HepG2 (cell line): ENCODE results near the gene ZNF394. TPM values are rescaled to one million over a fixed set of nuclear protein-coding genes. Genes with fewer than 3 reads are reported as not detected.

Experiments
- CEBPG ChIP-seq: IDR thresholded peaks from 2 replicates; pipeline ENCODE4 v1.6.1; 2016
- DMAP1 ChIP-seq: IDR thresholded peaks from 2 replicates; pipeline ENCODE4 v1.6.1; 2016
- ELF1 ChIP-seq: sonication (generic); formaldehyde crosslinking; IDR thresholded peaks from 2 replicates; pipeline ENCODE4 v1.4.0; 2020; ENCODE audit warnings: missing genetic modification reagents
- ELF4 ChIP-seq: sonication (generic); formaldehyde crosslinking; IDR thresholded peaks from 2 replicates; pipeline ENCODE4 v1.5.0; 2020; ENCODE audit warnings: missing genetic modification reagents, mild to moderate bottlenecking, moderate library complexity, borderline replicate concordance
- FOXA3 ChIP-seq: IDR thresholded peaks from 2 replicates; pipeline ENCODE4 v1.6.1; 2016; ENCODE audit warnings: missing genetic modification reagents, missing compliant biosample characterization
- HDAC2 ChIP-seq: sonication (generic); formaldehyde crosslinking; IDR thresholded peaks from 2 replicates; pipeline ENCODE4 v1.4.0; 2020; ENCODE audit warnings: missing genetic modification reagents
- HIVEP1 ChIP-seq: sonication (generic); formaldehyde crosslinking; IDR thresholded peaks from 2 replicates; pipeline ENCODE4 v1.4.0; 2020; ENCODE audit warnings: mild to moderate bottlenecking, missing genetic modification reagents
- MAFG ChIP-seq: sonication (generic); formaldehyde crosslinking; IDR thresholded peaks from 2 replicates; pipeline ENCODE4 v1.5.1; 2020; ENCODE audit warnings: mild to moderate bottlenecking, missing genetic modification reagents
- REST ChIP-seq, 2 experiments: IDR thresholded peaks; 2 replicates each; pipeline ENCODE4 v1.6.1; 2011 to 2012; ENCODE audit warnings: low read length in 2 of 2, borderline replicate concordance in 1 of 2, low read depth in 1 of 2, mild to moderate bottlenecking in 1 of 2, moderate library complexity in 1 of 2
- ZBTB20 ChIP-seq: sonication (generic); formaldehyde crosslinking; IDR thresholded peaks from 2 replicates; pipeline ENCODE4 v1.8.1; 2023; ENCODE audit warnings: missing genetic modification reagents, low read depth, mild to moderate bottlenecking, borderline replicate concordance
- ZKSCAN1 ChIP-seq: fragments of 150-350 bp; IDR thresholded peaks from 2 replicates; pipeline ENCODE4 v1.6.1; 2014; ENCODE audit warnings: low read length
- ZKSCAN8 ChIP-seq: IDR thresholded peaks from 2 replicates; pipeline ENCODE4 v1.6.1; 2016; ENCODE audit warnings: borderline replicate concordance, missing genetic modification reagents, missing compliant biosample characterization
- ZNF543 ChIP-seq: sonication (generic); formaldehyde crosslinking; IDR thresholded peaks from 2 replicates; pipeline ENCODE4 v1.4.0; 2020; ENCODE audit warnings: mild to moderate bottlenecking, missing genetic modification reagents
- ZNF563 ChIP-seq: sonication (generic); formaldehyde crosslinking; IDR thresholded peaks from 2 replicates; pipeline ENCODE4 v1.8.0; 2022; ENCODE audit warnings: mild to moderate bottlenecking, moderate library complexity, missing genetic modification reagents
- ZNF607 ChIP-seq: sonication (generic); formaldehyde crosslinking; IDR thresholded peaks from 2 replicates; pipeline ENCODE4 v1.5.1; 2020; ENCODE audit warnings: missing genetic modification reagents, mild to moderate bottlenecking, borderline replicate concordance
- ZNF616 ChIP-seq: sonication (generic); formaldehyde crosslinking; IDR thresholded peaks from 2 replicates; pipeline ENCODE4 v1.5.0; 2020; ENCODE audit warnings: low read depth, mild to moderate bottlenecking, missing genetic modification reagents
- ZNF749 ChIP-seq: sonication (generic); formaldehyde crosslinking; IDR thresholded peaks from 2 replicates; pipeline ENCODE4 v1.8.0; 2022; ENCODE audit warnings: mild to moderate bottlenecking, missing genetic modification reagents, moderate library complexity, borderline replicate concordance
- polyA plus RNA-seq, 8 experiments: library from polyadenylated mRNA; depleted of rRNA in 3 of 8; stranded (reverse) in 7 of 8; unstranded in 1 of 8; fragments of >200 nt; fragmentation: Illumina TruSeq in 4 of 8; extraction: Trizol in 4 of 8; gene quantifications; 2 replicates each; pipeline versions ENCODE4 v1.2.1 to v1.2.3, GENCODE V29; 2011 to 2016; ENCODE audit warnings: low read depth in 4 of 8, missing spikeins in 1 of 8, mixed read lengths in 1 of 8; ENCODE audit not compliant: insufficient read depth in 1 of 8
- total RNA-seq, 5 experiments: library from RNA; depleted of rRNA; stranded (reverse); fragments of >200 nt; fragmentation: Illumina TruSeq; extraction: Trizol; gene quantifications; 2 replicates each; pipeline ENCODE4 v1.2.3, GENCODE V29; 2016; ENCODE audit warnings: low read depth in 1 of 5
- TF ChIP-seq, protein P1 (sequence below): sonication (generic); formaldehyde crosslinking; IDR thresholded peaks from 2 replicates; pipeline ENCODE4 v1.5.0; 2020; ENCODE audit warnings: mild to moderate bottlenecking, missing genetic modification reagents
- TF ChIP-seq, protein P2 (sequence below): sonication (generic); formaldehyde crosslinking; IDR thresholded peaks from 2 replicates; pipeline ENCODE4 v1.4.0; 2020; ENCODE audit warnings: mild to moderate bottlenecking, missing genetic modification reagents
- TF ChIP-seq, protein P3 (sequence below): sonication (generic); formaldehyde crosslinking; IDR thresholded peaks from 2 replicates; pipeline ENCODE4 v1.4.0; 2020; ENCODE audit warnings: missing genetic modification reagents

The ZNF394 gene
- total and polyA plus RNA-seq, 2 of the 13 experiments (the other 11 are each of a cell fraction or from before 2014, with no cell fraction given) = 7.8 to 19.6 TPM

DNA sequence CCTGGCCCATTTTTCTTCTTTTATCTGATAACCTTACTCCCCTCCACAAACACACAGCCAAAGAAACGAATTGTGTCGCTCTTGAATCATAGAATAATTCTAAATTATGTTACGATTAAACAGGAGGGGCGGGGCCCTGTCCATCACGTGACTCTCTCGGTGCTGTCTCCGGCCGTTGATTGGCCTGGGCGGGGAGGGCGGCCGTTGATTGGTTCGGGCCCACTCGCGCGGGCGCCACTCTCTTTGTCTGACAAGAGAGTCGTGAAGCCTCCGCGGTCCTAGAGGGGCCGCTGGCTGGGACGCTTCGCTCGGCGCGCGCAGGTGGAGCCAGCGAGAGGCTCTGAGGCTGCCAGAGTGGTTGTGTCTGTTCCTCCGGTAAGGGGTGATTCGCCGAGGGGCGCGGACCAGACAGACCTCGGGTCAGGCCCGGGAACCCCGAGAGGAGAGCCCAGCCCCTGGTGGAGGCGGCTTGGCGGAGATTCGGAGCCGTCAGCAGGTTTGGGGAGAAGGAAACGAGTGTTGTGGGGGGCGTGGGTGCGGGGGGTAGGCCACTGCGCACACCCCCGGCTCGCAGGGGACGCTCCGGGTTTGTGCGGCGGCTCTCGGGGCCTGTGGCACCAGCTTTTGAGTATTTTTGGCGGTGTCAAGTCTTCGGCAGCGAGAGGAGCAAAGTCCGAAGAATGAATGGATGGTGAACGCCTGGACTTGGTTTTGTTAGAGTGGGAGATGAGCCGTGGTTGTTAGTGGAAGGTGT lies 27.3 kb downstream of the ZNF394 start, which contains the start of gene ZNF789 (continued):
- TF ChIP-seq, protein P1, sequence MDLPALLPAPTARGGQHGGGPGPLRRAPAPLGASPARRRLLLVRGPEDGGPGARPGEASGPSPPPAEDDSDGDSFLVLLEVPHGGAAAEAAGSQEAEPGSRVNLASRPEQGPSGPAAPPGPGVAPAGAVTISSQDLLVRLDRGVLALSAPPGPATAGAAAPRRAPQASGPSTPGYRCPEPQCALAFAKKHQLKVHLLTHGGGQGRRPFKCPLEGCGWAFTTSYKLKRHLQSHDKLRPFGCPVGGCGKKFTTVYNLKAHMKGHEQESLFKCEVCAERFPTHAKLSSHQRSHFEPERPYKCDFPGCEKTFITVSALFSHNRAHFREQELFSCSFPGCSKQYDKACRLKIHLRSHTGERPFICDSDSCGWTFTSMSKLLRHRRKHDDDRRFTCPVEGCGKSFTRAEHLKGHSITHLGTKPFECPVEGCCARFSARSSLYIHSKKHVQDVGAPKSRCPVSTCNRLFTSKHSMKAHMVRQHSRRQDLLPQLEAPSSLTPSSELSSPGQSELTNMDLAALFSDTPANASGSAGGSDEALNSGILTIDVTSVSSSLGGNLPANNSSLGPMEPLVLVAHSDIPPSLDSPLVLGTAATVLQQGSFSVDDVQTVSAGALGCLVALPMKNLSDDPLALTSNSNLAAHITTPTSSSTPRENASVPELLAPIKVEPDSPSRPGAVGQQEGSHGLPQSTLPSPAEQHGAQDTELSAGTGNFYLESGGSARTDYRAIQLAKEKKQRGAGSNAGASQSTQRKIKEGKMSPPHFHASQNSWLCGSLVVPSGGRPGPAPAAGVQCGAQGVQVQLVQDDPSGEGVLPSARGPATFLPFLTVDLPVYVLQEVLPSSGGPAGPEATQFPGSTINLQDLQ (CRISPR knock-in tag) = no peak
- TF ChIP-seq ZKSCAN8 (CRISPR knock-in tag) (no peak), HIVEP1 (0 out of 2 replicates have a peak, but pooled peaks have one; percentile 50), ZBTB20 (CRISPR knock-in tag) (no peak), FOXA3 (CRISPR knock-in tag) (no peak; the same call in none of the 2 replicates), ZNF616 (CRISPR knock-in tag) (no peak), ZKSCAN1 (no peak), ZNF543 (CRISPR knock-in tag) (peak; percentile 52; the same call in 1 of the 2 replicates), CEBPG (CRISPR knock-in tag) (no peak), HDAC2 (CRISPR knock-in tag) (no peak), MAFG (no peak), ELF4 (CRISPR knock-in tag) (no peak), REST (IDR thresholded peaks at IDR 0.05; ENCODE audit: borderline replicate concordance in 1 of 2, low read depth in 1 of 2, low read length in 2 of 2) (peak in 1 of 2 experiments; percentile 59; a peak in 1 of 4 replicates), ZNF563 (CRISPR knock-in tag) (peak; percentile 28; the same call in 1 of the 2 replicates), DMAP1 (peak; percentile 73; the same call in 1 of the 2 replicates), ELF1 (peak; percentile 30; the same call in 1 of the 2 replicates), ZNF607 (CRISPR knock-in tag) (0 out of 2 replicates have a peak, but pooled peaks have one; percentile 68), ZNF749 (CRISPR knock-in tag) (no peak)
- TF ChIP-seq, protein P2, sequence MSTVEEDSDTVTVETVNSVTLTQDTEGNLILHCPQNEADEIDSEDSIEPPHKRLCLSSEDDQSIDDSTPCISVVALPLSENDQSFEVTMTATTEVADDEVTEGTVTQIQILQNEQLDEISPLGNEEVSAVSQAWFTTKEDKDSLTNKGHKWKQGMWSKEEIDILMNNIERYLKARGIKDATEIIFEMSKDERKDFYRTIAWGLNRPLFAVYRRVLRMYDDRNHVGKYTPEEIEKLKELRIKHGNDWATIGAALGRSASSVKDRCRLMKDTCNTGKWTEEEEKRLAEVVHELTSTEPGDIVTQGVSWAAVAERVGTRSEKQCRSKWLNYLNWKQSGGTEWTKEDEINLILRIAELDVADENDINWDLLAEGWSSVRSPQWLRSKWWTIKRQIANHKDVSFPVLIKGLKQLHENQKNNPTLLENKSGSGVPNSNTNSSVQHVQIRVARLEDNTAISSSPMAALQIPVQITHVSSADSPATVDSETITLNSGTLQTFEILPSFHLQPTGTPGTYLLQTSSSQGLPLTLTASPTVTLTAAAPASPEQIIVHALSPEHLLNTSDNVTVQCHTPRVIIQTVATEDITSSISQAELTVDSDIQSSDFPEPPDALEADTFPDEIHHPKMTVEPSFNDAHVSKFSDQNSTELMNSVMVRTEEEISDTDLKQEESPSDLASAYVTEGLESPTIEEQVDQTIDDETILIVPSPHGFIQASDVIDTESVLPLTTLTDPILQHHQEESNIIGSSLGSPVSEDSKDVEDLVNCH = no peak
- TF ChIP-seq, protein P3, sequence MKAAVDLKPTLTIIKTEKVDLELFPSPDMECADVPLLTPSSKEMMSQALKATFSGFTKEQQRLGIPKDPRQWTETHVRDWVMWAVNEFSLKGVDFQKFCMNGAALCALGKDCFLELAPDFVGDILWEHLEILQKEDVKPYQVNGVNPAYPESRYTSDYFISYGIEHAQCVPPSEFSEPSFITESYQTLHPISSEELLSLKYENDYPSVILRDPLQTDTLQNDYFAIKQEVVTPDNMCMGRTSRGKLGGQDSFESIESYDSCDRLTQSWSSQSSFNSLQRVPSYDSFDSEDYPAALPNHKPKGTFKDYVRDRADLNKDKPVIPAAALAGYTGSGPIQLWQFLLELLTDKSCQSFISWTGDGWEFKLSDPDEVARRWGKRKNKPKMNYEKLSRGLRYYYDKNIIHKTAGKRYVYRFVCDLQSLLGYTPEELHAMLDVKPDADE (CRISPR knock-in tag) = no peak
